ENCODE measurements around the gene NUP42. TPM values are rescaled to one million over a fixed set of nuclear protein-coding genes. Genes with fewer than 3 reads are reported as not detected.

Gene NUP42
- total and polyA plus RNA-seq, 10 of the 15 experiments (the other 5 are each of a cell fraction or from before 2014, with no cell fraction given): 48.6 to 124 (median 74.3) TPM

DNA sequence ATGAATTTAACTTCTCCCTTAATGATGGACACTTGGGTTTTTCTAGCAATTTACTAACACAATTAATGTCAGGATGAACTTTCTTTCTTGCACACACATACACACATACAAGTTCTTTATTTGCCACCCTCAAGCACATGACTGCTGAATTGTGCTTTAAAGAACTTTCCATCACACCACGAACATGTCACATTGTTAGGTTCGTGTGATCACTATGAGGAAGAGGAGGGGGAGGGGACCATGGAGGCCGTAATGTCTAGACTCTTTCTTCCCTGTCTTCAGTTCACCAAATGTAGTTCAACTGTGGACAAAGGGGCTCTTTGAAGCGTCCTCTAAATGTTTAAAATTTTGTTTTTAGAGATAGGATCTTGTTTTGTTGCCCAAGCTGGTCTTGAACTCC lies 31.0 kb downstream of the NUP42 start:
- WGBS (ENCODE audit: insufficient coverage, insufficient replicate concordance, low lambda C conversion rate, missing lambda C conversion rate): 46% methylated on average over 4 of the region's 4 CpGs
- Histone ChIP-seq H3K27ac (ENCODE audit: control insufficient read depth, insufficient read depth) (no peak overlapping the region), H3K4me2 (ENCODE audit: control insufficient read depth, insufficient read depth) (no peak overlapping the region), H3K79me2 (ENCODE audit: control insufficient read depth, insufficient read depth, low read length) (no peaks in the 10 kb centered on the region), H3K9me3 (replicated peaks; ENCODE audit: control insufficient read depth, insufficient read depth, low read length) (no peaks in the 10 kb centered on the region), H3K4me3 (no peak overlapping the region), H3K9ac (ENCODE audit: control insufficient read depth, insufficient read depth, low read length) (no peak overlapping the region), H3K4me1 (ENCODE audit: control insufficient read depth, insufficient read depth, low read length) (no peaks in the 10 kb centered on the region), H3K27me3 (replicated peaks in 1 of 2; ENCODE audit: control insufficient read depth in 2 of 2, insufficient read depth in 2 of 2, low read length in 1 of 2) (no peaks in the 10 kb centered on the region), H4K20me1 (ENCODE audit: control insufficient read depth, insufficient read depth) (no peaks in the 10 kb centered on the region), H3K36me3 (ENCODE audit: control insufficient read depth in 2 of 2, insufficient read depth in 2 of 2, low read length in 1 of 2) (no peaks in the 10 kb centered on the region), H2AFZ (ENCODE audit: control insufficient read depth, low read depth, low read length) (no peak overlapping the region)
- RAD21 ChIA-PET (ENCODE audit: unreplicated experiment): no interaction called here
- BruUV-seq (replicated peaks): no TSS peak
- DNase-seq (ENCODE audit: low read depth, low spot score) (no peak), FAIRE-seq (no peak), ATAC-seq (no peak)
- TF ChIP-seq CHD2 (IDR thresholded peaks at IDR 0.05; ENCODE audit: borderline replicate concordance, low read depth, low read length) (no peak), SIX5 (IDR thresholded peaks at IDR 0.05; ENCODE audit: low read depth, low read length, severe bottlenecking) (no peak), FOS (IDR thresholded peaks at IDR 0.05; ENCODE audit: borderline replicate concordance, extremely low read depth, insufficient read length) (no peak), EZH2 (IDR thresholded peaks at IDR 0.05; ENCODE audit: borderline replicate concordance, control insufficient read depth, low read depth, low read length) (no peak), WRNIP1 (IDR thresholded peaks at IDR 0.05; ENCODE audit: borderline replicate concordance, low read depth, low read length) (no peak), KAT2A (conservative IDR thresholded peaks at IDR 0.05; ENCODE audit: control insufficient read depth, low read depth, low read length) (no peak), RELA (IDR thresholded peaks at IDR 0.05; ENCODE audit: borderline replicate concordance, partially characterized antibody) (no peak), MAX (IDR thresholded peaks at IDR 0.05; ENCODE audit: low read depth, low read length) (no peak), LARP7 (IDR thresholded peaks at IDR 0.05) (no peak), SPI1 (IDR thresholded peaks at IDR 0.05; ENCODE audit: borderline replicate concordance, insufficient read depth, low read depth, low read length) (no peak), CHD4 (IDR thresholded peaks at IDR 0.05) (no peak), ZBTB33 (IDR thresholded peaks at IDR 0.05) (no peak), NFYB (IDR thresholded peaks at IDR 0.05; ENCODE audit: insufficient read depth, low read depth, low read length) (no peak), RUNX3 (IDR thresholded peaks at IDR 0.05; ENCODE audit: low read length) (no peak), TCF12 (IDR thresholded peaks at IDR 0.05; ENCODE audit: low read depth, low read length) (no peak), E4F1 (IDR thresholded peaks at IDR 0.05; ENCODE audit: borderline replicate concordance, partially characterized antibody) (no peak), NRF1 (conservative IDR thresholded peaks at IDR 0.05; ENCODE audit: low read depth, low read length) (no peak), RCOR1 (conservative IDR thresholded peaks at IDR 0.05; ENCODE audit: low read depth, low read length) (no peak)
- TF ChIP-seq, protein P1, sequence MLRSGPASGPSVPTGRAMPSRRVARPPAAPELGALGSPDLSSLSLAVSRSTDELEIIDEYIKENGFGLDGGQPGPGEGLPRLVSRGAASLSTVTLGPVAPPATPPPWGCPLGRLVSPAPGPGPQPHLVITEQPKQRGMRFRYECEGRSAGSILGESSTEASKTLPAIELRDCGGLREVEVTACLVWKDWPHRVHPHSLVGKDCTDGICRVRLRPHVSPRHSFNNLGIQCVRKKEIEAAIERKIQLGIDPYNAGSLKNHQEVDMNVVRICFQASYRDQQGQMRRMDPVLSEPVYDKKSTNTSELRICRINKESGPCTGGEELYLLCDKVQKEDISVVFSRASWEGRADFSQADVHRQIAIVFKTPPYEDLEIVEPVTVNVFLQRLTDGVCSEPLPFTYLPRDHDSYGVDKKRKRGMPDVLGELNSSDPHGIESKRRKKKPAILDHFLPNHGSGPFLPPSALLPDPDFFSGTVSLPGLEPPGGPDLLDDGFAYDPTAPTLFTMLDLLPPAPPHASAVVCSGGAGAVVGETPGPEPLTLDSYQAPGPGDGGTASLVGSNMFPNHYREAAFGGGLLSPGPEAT (IDR thresholded peaks at IDR 0.05; ENCODE audit: low read depth): no peak
- POLR2A ChIA-PET: no interaction called here
- in situ Hi-C loops (cut with MboI) (no loop called here), intact Hi-C loops (cut with micrococcal nuclease; ENCODE audit: unreplicated experiment) (no loop called here)
- SMC1A ChIA-PET (ENCODE audit: uncharacterized antibody, unreplicated experiment): no interaction called here
- CTCF ChIA-PET: interaction anchor here (1.4 kb wide), 1 partner anchor 52 kb away, joined by 4 read pairs; no protein-coding TSS in a partner anchor
